Loucy (cell line): Measurements from ENCODE around the gene UNC5B.

Source experiments
- EZH2phosphoT487 ChIP-seq: fragments of 200-600 bp; IDR thresholded peaks from 2 replicates; pipeline ENCODE4 v1.6.1; 2018; ENCODE audit warnings: antibody characterized with exemption, mild to moderate bottlenecking, moderate library complexity, borderline replicate concordance
- TF ChIP-seq, protein P1 (sequence below): fragments of 200-600 bp; sonication (generic); conservative IDR thresholded peaks from 2 replicates; pipeline ENCODE4 v1.5.1; 2014; ENCODE audit warnings: mild to moderate bottlenecking, antibody characterized with exemption, low read length

- TF ChIP-seq, protein P1, sequence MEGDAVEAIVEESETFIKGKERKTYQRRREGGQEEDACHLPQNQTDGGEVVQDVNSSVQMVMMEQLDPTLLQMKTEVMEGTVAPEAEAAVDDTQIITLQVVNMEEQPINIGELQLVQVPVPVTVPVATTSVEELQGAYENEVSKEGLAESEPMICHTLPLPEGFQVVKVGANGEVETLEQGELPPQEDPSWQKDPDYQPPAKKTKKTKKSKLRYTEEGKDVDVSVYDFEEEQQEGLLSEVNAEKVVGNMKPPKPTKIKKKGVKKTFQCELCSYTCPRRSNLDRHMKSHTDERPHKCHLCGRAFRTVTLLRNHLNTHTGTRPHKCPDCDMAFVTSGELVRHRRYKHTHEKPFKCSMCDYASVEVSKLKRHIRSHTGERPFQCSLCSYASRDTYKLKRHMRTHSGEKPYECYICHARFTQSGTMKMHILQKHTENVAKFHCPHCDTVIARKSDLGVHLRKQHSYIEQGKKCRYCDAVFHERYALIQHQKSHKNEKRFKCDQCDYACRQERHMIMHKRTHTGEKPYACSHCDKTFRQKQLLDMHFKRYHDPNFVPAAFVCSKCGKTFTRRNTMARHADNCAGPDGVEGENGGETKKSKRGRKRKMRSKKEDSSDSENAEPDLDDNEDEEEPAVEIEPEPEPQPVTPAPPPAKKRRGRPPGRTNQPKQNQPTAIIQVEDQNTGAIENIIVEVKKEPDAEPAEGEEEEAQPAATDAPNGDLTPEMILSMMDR: no peak
- no peak for TF ChIP-seq EZH2phosphoT487
Measured at GRCh38 chr10:71245420-71246325, 33.3 kb downstream of the UNC5B start.
